GM21723 (cell line): Measurements from ENCODE around the gene MGLL.
A peak's percentile ranks its signal among the peaks of the same experiment; 100 is the strongest.

Source experiments
- ATAC-seq: cut with Tn5 transposase; IDR thresholded peaks from one replicate; pipeline ENCODE4 v1.9.1; 2021; ENCODE audit warnings: mild to moderate bottlenecking, moderate library complexity; ENCODE audit not compliant: unreplicated experiment

The MGLL gene

DNA sequence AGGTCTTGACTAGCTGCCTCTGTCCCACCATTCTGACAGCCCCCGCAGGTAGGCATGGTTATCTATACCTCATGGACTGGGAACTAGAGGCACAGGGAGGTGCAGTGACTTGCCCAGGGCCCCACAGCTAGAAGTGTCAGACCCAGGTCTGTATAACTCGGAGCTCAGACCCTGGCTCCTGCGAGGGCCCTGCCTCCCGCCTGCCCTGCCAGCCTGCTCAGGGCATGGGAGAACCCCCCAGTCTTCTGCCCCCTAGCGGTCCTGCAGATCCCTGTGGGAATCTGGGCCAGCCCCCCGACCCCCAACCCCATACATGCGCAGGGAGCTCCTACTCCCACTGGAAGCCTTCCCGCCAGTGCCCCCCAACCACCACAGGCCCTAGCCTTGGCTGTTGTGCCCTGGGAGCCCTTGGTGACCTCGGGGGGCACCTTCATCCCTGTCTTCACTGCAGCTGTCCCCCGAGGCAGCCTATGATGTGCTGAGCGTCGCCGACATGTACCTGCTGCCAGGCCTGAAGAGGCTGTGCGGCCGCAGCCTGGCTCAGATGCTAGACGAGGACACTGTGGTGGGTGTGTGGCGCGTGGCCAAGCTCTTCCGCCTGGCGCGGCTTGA, 142.7 kb downstream of the MGLL start:
- ATAC-seq: no peak

DNA sequence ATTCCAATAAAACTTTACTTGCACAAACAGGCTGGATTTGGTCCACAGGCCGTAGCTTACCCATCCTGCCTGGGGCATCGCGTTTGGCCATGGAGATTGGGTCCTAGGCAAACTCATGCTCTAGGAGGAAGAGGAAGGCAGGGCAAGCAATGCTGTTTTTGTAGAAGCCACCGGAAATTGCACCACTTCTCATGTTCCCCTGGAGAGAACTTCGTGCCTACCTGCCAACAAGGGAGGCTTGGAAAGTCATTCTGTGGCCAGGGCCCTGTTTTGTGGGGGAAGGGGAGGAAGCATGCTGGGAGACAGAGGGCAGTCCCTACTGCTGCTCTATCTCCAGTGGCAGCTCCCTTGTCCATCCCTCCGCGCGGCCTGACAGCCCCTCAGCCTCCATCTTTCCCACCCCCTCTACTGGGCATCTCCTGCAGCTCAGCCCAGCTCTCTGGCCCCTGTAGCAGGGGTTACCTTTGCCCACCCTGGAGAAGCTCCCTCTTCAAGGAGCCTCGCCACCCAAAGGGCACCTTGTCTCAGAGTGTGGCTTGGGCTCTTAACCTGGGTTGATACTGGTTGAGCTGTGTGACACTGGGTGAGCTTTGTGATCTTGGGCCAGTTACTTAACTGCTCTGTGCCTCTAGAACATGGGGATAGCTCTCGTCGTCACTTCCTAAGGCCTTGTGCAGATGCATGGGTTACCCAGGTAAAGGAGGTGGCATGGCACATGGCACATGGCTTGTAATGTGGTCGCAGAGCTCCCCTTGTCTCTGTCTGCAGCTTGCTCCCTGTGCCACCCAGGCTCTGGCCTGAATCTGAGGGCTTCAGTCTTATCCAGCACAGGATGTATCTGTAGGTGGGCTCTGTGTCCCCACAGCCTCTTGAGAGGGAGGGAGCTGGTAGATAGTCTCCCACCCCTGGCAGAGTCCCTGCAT, 143.4 kb downstream of the MGLL start:
- no peak for ATAC-seq

DNA sequence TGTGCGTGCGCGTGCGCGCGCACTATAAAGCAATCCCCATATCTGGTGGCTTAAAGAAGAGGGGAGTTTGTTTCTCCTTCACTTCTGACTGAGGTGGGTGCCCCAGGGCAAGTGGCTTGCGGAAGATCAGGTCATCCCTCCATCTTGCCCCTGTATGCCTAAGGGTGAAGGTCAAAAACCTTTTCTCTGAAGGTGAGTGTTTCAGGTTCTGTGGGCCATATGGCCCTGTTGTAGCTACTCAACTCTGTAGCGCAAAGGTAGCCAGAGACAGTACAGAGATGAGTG, 144.1 kb downstream of the MGLL start:
- no peak for ATAC-seq

DNA sequence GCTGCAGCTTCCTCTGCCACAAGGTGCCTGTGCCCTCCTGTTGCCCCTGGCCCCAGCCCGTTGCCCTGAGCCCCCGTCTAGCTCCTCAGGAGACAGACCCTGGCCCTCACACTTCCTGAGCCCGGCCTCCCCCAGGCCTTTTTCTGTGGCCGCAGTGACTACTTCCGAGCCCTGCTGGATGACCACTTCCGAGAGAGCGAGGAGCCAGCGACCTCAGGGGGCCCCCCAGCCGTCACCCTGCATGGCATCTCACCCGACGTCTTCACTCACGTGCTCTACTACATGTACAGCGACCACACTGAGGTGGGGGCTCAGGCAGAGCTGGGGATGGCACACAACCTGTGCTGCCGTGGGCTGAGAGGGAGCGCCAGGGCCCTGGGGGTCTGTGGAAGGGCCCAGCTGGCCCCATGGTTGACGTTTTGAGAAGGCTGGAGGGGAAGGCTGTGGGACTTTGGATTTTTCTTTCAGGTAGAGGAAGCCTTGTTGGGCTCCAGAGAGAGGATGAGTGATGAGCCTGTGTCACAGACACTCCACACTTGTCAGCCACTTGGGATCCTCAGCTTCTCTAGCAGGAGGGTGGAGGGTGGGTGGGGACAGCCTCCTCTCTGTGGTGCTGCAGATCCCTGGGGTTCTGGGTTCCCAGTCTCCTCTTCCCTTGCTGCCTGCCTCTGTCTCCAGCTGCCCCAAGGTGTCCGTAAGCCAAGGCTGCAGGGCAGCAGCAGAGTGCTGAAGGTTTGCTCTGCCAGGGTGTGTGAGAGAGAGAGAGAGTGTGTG, 144.6 kb downstream of the MGLL start:
- ATAC-seq: no peak

DNA sequence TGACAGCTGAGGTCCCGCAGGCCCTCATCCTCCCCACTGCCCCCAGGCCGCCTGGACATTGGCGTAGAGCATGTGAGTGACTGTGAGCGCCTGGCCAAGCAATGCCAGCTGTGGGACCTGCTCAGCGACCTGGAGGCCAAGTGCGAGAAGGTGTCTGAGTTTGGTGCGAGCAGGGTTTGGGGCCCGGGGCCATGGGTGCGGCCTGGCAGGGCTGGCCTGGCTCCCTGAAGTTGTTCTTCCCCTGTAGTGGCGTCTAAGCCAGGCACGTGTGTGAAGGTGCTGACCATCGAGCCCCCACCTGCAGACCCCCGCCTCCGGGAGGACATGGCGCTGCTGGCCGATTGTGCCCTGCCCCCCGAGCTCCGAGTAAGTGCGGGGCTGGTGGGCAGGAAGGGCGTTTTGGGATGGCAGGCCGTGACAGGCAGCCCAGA, 145.4 kb downstream of the MGLL start:
- no peak for ATAC-seq

DNA sequence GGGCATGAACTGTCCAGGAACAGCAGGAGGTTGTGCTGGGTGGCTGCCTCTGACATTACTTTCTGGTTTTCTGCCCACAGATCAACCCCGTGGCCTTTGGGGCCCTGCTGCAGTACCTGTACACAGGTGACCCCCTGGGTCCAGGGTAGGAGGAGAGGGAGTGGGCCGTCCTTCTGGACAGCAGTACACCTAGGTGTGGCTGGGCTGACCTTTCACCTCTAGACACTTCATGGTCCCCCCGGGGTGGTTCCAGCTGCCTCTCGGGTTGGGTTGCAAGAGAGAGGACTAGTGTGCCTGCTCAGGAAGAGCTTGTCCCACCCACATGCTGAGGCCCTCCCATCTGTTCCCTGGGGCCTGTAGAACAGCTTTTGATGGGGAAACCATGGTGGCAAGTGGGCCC, 145.9 kb downstream of the MGLL start:
- no peak for ATAC-seq

DNA sequence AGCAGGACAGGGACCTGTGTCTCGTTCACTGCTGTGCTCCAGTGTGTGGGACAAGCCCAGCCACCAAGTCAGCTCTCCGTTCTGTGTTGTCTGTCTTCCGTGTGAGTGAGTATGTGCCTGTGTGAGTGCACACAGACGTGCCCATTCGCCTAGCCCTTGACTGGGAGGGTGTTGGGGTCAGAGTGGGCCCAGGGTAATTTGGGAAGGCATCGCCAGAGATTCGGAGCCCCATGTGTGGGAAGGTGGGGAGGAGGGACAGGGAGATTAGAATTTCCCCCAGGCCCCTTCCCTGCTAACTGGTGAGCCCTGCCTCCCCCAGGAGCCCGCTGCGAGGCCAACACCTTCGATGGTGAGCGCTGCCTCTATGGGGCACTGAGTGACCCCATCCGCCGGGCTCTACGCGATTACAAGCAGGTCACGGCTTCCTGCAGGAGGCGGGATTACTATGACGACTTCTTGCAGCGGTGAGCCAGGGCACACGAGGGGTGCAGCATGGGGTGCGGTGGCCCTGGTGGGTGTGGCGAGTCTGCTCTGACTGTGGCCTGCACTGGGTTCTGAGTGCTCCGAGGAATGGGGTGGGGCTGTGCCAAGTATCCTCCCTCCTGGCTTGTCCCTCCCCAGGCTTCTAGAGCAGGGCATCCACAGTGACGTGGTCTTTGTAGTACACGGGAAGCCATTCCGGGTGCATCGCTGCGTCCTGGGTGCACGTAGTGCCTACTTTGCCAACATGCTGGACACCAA, 146.5 kb downstream of the MGLL start:
- no peak for ATAC-seq

DNA sequence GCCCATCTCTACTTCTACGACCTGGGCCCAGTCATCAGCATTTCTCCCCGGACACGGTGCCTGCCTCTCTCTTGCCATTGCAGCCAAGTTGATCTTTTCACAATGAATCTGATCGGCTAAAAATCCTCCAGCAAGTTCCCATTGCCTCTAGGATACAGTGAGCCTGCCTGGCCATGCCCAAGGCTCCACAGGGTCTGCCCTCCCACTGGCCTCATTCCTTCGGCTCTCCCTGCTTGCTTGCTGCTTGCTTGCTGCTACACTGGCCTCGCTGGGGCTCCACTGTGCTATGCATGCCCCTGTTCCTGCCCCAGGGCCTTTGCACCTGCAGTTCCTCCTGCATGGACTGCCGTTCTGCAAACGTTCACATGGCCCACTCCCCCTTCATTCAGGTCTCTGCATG, 147.5 kb downstream of the MGLL start:
- no peak for ATAC-seq

DNA sequence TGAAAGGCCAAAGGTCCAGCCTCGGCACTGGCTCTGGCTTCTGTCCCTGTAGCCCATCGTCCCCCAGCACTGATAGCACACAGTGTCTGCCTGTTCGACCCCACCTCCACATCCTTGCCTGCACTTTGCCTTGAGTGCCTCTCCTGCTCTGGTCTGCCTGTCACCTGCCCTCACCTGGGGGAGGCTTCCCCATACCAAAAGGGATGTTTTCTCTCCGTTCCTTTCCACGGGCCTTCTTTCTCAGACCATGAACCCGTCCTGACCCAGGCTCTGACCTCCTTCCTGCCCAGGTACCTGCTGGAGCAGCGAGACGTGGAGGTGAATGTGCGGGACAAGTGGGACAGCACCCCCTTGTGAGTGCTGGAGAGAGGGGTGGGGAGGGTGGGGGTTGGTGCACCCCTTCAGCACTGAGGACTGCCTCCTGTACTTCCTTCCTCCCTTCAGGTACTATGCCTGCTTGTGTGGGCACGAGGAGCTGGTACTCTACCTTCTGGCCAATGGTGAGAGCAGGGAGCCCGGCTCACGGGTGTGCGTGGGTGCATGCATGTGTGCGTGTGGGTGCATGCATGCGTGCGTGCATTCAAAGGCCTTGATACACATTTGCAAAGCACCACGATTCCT, 148.1 kb downstream of the MGLL start:
- no peak for ATAC-seq

DNA sequence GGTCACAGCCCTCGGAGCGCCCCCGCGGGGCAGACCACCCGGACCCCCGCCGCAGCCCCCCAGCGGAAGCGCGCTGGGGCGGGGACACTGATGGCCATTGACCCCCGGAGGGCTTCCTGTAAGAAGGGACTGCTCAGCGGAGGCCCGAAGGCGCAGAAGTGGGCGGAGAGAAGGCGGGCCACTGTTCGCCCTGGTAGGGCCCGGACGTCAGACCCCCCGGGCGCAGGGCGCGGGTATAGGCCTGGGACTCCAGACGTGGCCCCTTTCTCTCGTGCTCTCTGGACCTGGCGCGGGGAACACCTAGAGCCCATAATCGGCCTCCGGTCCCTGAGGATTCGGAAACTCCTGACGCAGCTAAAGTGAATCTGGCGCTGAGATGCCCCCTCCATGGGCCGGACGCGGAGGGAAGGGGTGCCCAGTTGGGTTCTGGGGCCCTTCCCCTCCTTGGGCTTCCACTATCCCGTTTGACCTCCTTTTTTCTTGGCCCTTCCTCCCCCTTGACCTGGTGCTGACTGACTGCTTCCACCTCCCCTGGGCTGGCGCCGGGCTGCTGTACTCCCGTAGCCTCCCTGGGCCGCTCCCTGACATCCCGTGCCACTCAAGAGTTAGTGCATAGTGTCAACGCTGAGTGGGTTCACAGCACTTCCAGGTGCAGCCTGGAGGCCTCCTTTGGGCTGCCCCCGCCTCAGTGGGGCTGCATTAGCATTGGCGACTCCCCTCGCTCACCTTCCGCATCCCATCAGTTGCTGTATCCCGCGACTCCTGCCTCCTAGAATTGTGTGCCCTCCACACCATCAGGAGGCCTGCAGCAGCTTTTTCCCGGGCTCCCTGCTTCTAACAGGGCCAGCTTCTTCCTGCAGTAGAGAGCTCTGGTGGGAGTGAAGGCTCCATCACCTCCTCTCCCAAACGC, 148.9 kb downstream of the MGLL start:
- peak; percentile 42 for ATAC-seq

DNA sequence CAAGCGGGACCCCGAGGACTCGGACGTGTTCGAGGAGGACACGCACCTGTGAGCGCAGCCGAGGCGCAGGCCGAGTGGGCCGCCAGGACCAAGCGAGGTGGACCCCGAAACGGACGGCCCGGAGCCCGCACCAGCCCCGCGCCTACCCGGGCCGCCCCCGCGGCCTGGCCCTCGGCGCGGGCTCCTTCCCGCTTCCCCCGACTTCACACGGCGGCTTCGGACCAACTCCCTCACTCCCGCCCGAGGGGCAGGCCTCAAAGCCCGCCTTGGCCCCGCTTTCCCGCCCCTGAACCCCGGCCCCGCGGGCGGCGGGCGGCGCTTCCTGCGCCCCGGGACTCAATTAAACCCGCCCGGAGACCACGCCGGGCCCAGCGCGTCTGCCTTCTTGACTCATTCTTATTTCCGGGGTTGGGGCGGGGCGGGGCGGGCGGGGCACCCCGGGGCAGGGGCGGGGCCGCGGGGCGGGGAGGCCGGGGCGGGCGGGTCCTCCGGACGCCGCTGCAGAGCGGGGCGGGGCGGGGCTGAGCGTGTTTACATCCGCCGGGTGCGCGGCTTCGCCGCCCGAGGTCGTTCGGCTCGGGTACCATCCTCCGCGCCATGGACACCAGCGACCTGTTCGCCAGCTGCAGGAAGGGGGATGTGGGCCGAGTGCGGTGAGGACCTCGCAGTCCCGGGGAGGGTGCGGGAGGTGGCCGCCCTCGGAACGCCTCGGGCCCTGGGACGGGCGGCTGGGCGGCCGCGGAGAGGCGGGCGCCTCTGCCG, 149.7 kb downstream of the MGLL start, which contains the start of gene ABTB1:
Gene ABTB1, plus strand, starts transcription at position 524 of the 762 bp plus-strand sequence. Its CDS starts 74 bp downstream, at position 598.
- peak; percentile 69 for ATAC-seq

DNA sequence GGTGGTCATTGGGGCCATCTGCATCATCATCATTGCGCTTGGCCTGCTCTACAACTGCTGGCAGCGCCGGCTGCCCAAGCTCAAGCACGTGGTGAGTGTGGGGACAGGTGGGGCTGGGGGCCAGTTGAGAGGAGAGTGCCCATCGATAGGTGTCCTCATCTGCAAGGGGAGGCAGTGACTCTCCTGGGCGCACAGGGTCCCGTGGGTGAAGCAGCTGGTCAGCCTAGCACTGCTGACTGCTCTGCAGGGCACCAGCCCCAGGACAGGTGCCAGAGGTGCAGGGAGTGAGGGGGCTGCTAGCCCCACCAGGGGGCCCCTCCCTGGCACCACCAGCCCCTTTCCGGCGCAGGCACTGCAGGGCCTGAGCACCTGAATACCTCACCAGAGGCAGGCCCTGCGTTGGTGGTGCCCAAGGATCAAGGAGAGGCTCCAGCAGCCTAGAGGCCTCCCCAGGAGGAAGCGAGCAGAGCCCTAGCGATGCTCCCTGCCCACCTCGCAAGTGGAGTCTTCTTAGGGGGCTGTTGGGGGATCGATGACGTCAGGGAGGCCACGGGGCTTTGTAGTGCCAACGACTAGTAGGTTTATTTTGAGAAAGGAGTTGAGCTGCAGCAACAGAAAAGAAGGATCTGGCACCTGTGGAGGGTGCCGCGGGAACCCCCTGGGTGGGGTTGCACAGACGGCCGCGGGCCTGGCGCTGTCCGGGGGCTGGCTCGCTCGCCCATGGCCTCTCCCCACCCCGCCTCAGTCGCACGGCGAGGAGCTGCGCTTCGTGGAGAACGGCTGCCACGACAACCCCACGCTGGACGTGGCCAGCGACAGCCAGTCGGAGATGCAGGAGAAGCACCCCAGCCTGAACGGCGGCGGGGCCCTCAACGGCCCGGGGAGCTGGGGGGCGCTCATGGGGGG, 150.5 kb downstream of the MGLL start:
- peak; percentile 31 for ATAC-seq

DNA sequence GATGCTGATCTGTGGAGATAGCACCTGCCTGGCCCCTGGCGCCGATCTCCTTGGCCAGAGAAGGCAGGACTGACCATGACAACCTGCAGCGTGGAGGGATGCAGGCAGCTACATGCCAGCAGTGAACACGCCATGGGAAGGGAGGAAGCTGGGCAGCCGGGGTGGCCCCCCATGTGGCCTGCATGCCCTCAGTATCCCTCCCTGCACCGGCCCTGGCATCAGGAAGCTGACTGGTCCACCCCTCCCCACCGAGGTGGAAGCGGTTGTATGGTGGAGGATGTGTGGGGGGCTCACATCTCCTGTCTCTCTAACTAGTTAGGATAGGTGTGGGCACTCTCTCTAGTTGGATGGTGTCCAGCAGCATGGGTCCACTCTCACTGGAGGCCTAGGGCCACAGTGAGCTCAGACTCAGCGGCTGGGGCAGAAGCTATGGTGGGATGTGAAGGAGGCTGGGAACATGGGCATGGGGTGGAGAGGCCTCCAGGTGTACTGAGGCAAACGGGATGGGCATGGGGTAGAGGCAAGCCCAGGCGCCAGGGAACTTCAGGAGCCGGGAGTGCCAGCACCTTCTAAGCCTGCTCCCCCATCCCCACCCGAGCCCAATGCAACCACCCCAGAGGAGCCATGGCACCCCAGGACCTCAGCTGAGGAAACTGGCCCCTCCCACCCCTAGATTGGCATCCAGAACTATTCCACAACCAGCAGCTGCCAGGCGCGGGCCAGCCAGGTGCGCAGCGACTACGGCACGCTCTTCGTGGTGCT, 151.4 kb downstream of the MGLL start:
- ATAC-seq: no peak

DNA sequence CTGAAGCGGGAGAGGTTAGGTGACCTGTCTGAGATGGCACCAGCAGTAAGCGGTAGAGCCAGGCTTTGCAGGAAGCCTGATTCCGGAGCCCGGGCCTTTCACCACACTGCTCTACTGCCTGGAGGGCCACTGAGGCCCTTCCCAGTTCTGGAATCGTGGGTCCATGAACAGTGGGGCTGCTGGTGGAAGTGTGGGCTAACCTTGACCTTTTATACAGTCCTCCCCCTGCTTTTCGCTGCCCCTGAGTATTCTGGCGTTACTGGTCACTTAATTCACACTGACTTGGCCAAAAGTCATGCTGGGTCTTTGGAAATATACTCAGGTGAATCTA, 152.1 kb downstream of the MGLL start:
- ATAC-seq: no peak

DNA sequence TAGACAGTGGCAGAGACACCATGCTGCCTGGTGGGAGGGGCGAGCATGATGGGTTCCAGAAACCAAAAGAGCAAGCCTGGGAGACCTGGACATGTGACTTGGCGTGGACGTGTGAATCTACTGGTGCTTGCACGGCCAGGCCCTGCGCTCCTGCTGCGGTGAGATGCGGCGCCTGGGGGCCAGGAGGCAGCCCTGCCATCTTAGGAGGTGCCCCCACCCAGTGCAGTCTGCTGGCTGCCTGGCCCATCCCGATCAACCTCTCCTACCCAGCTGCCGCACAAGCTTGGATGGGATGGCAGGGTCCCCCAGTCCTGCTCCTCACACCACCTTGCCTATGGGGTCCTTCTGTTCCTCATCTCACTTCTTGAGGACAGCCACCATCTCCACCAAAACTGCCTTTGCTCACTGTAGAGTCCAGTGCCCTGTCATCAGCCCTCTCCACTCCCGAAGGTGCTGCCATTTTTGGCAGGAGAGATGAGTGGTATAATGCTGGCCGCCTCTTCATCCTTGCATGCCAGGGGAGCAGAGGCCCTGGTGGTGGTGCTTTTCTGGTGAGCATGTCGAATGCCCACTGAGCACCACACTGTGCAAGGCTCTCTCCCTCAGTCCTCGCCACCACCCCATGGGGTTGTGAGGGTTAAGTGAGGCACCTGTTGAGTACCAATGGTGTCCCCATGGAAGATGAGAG, 152.6 kb downstream of the MGLL start:
- no peak for ATAC-seq

DNA sequence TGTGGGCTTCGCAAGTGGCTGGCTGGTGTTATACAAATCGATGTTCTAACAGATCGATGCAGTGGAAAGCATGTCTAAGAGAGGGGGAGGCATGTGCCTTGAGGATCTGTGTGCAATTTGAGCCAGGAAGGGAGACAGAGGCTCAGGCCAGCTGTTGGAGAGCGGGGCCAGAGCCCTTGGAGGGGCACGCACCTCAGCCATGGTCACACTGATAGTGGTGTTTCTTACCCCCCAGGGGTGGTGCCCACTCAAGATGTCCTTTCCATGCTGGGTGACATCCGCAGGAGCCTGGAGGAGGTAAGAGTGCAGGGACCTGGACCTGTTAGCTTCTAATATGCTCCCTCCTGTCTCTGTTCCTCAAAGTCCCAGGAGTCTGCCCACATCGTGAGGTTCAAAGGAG, 153.4 kb downstream of the MGLL start:
- no peak for ATAC-seq
